Spleen (tissue), 11 donors: ENCODE results near the gene SELENOO. TPM values are rescaled to one million over a fixed set of nuclear protein-coding genes. Genes with fewer than 3 reads are reported as not detected.

Source experiments
- DNase-seq: peaks from one replicate; pipeline ENCODE4 v3.0.0-alpha.2; 2020
- H3K27ac ChIP-seq, 8 donors: fragments of 200-600 bp; sonication (generic) in 7 of 8; 1 replicate in 4 of 8; 2 replicates in 4 of 8; pipeline versions ENCODE4 v1.5.0 to v1.8.0; 2016 to 2021; ENCODE audit warnings: inconsistent platforms in 4 of 8, mild to moderate bottlenecking in 4 of 8, moderate library complexity in 1 of 8
- H3K27me3 ChIP-seq, 7 donors: fragments of 200-600 bp; sonication (generic) in 6 of 7; replicated peaks in 1 of 7; 1 replicate in 4 of 7; 2 replicates in 3 of 7; pipeline versions ENCODE4 v1.5.0 to v1.8.0; 2016 to 2021; ENCODE audit warnings: inconsistent platforms in 3 of 7, mild to moderate bottlenecking in 1 of 7
- H3K36me3 ChIP-seq, 6 donors: fragments of 200-600 bp; sonication (generic) in 5 of 6; 1 replicate in 4 of 6; 2 replicates in 2 of 6; pipeline versions ENCODE4 v1.5.0 to v1.8.0; 2016 to 2021; ENCODE audit warnings: inconsistent platforms in 2 of 6
- H3K4me1 ChIP-seq, 6 donors: fragments of 200-600 bp; sonication (generic) in 5 of 6; 1 replicate in 3 of 6; 2 replicates in 3 of 6; pipeline versions ENCODE4 v1.5.0 to v1.8.0; 2016 to 2021; ENCODE audit warnings: inconsistent platforms in 3 of 6
- H3K4me3 ChIP-seq, 8 donors: fragments of 200-600 bp; sonication (generic) in 7 of 8; 1 replicate in 4 of 8; 2 replicates in 4 of 8; pipeline versions ENCODE4 v1.5.0 to v1.8.0; 2016 to 2021; ENCODE audit warnings: inconsistent platforms in 4 of 8, mild to moderate bottlenecking in 4 of 8, moderate library complexity in 2 of 8
- H3K9me3 ChIP-seq, 8 donors: fragments of 200-600 bp; sonication (generic) in 7 of 8; 1 replicate in 4 of 8; 2 replicates in 4 of 8; pipeline versions ENCODE4 v1.5.0 to v1.8.0; 2016 to 2021; ENCODE audit warnings: inconsistent platforms in 4 of 8
- CTCF ChIP-seq, 11 experiments: fragments of 200-600 bp in 7 of 11; fragments of 450-650 bp in 4 of 11; sonication (generic) in 4 of 11; IDR thresholded peaks in 8 of 11; conservative IDR thresholded peaks in 3 of 11; 1 replicate in 7 of 11; 2 replicates in 4 of 11; pipeline versions ENCODE4 v1.4.0 to v1.8.0; 2016 to 2021; ENCODE audit warnings: antibody characterized with exemption in 11 of 11, inconsistent platforms in 4 of 11, mild to moderate bottlenecking in 1 of 11
- POLR2A ChIP-seq, 3 donors: fragments of 450-650 bp; IDR thresholded peaks; one replicate each; pipeline ENCODE4 v1.5.1; 2017; ENCODE audit warnings: antibody characterized with exemption in 3 of 3, mild to moderate bottlenecking in 1 of 3
- POLR2AphosphoS5 ChIP-seq, 3 donors: sonication (generic); formaldehyde crosslinking; IDR thresholded peaks; one replicate each; pipeline ENCODE4 v1.5.1; 2017; ENCODE audit warnings: antibody characterized with exemption in 3 of 3
- WGBS, 5 donors: extraction: QIAGEN DNeasy Blood & Tissue Kit in 3 of 5; methylation state at CpG; one replicate each; pipeline versions ENCODE4 v1.1.5 to v1.1.7; 2013 to 2018; 5-methylcytosine and 5-hydroxymethylcytosine counted together
- intact Hi-C: fragments of 100-400 bp; cut with DNase I; formaldehyde crosslinking; loops from one replicate; pipeline ENCODE4 v1.15.0; 2023; ENCODE audit warnings: low total_unique reads
- polyA plus RNA-seq, 3 donors: library from polyadenylated mRNA; stranded (reverse); fragments of 200-250 nt; gene quantifications; one replicate each; pipeline ENCODE4 v1.2.1, GENCODE V29; 2013
- total RNA-seq, 7 donors: library from RNA; depleted of rRNA in 3 of 7; stranded (reverse); fragments of >200 nt in 3 of 7; fragmentation: NEBNext Ultra II Directional in 4 of 7; extraction: Animal tissue kit (Norgen Biotek cat#: 25700) in 4 of 7; gene quantifications; one replicate each; pipeline versions ENCODE4 v1.1.0 to v1.2.1, GENCODE V29; 2016 to 2021
- donor health status: healthy with polysubstance abuse.
- donor health status: DM: no; HTN: no; CAD: no; lungs with moderate emphysema.
- donor health status: DM: no; HTN: no; CAD: no.
- donor health status: Bipolar disorder and iron deficiency.
- donor health status: healthy.
- donor health status: DM: no; HTN: no; CAD: no.
- donor health status: DM: yes; HTN: yes; CAD: no.

Gene SELENOO
- total and polyA plus RNA-seq, 10 donors: 25.4 to 70.8 (median 29.5) TPM

- H3K27ac ChIP-seq: peak overlapping the region; percentile 85 to 99 (median 96)
- H3K4me3 ChIP-seq: peak overlapping the region; percentile 20 to 68 (median 42)
- peaks cover 0 to 26% (median 19%) of the 10 kb centered on the region in 6 donors for H3K36me3 ChIP-seq
- peak; percentile 99 for DNase-seq
- intact Hi-C loops: no loop called here
- peaks cover 60 to 95% (median 92%) of the 10 kb centered on the region in 6 donors for H3K4me1 ChIP-seq
- no peaks in the 10 kb centered on the region for H3K27me3 ChIP-seq
- 0 to 3% (median 1%) methylated on average over 11 to 43 of the region's 43 CpGs for WGBS, 5 donors
- H3K9me3 ChIP-seq: no peaks in the 10 kb centered on the region
- no peak for TF ChIP-seq POLR2A (IDR thresholded peaks at IDR 0.05)
- TF ChIP-seq CTCF (IDR thresholded peaks at IDR 0.05 in 8 of 11, conservative IDR thresholded peaks at IDR 0.05 in 3 of 11): peak in 10 of 11 experiments; percentile 18 to 71 (median 48)
- peak; percentile 87 to 92 (median 90) for TF ChIP-seq POLR2AphosphoS5 (IDR thresholded peaks at IDR 0.05)
These were observed 10.4 kb upstream of the SELENOO start for GRCh38 chr22:50190182-50190940.

GRCh38 chr22:50190941-50191741 lies 9.7 kb upstream of the SELENOO start:
- Histone ChIP-seq H3K27me3 (no peaks in the 10 kb centered on the region), H3K4me3 (peak overlapping the region; percentile 20 to 68 (median 42)), H3K9me3 (no peaks in the 10 kb centered on the region), H3K4me1 (peaks cover 60 to 100% (median 92%) of the 10 kb centered on the region in 6 donors), H3K36me3 (peaks cover 0 to 34% (median 25%) of the 10 kb centered on the region in 6 donors), H3K27ac (peak overlapping the region; percentile 85 to 99 (median 96))
- TF ChIP-seq POLR2A (IDR thresholded peaks at IDR 0.05) (peak in 1 of 3 donors; percentile 20), CTCF (IDR thresholded peaks at IDR 0.05 in 8 of 11, conservative IDR thresholded peaks at IDR 0.05 in 3 of 11) (no peak), POLR2AphosphoS5 (IDR thresholded peaks at IDR 0.05) (peak in 2 of 3 donors; percentile 76 to 91)
- intact Hi-C loops: no loop called here
- WGBS, 5 donors: 19 to 46% (median 25%) methylated on average over 13 to 18 of the region's 18 CpGs
- peak; percentile 94 for DNase-seq

GRCh38 chr22:50192436-50193204 lies 8.2 kb upstream of the SELENOO start:
- no peaks in the 10 kb centered on the region for H3K27me3 ChIP-seq
- peaks cover 49 to 90% (median 77%) of the 10 kb centered on the region in 6 donors for H3K4me1 ChIP-seq
- H3K36me3 ChIP-seq: peaks cover 0 to 48% (median 37%) of the 10 kb centered on the region in 6 donors
- DNase-seq: peak; percentile 89
- intact Hi-C loops: no loop called here
- 41 to 66% (median 47%) methylated on average over 23 to 25 of the region's 25 CpGs for WGBS, 5 donors
- peak overlapping the region; percentile 85 to 99 (median 96) for H3K27ac ChIP-seq
- peak overlapping the region in 5 of 8 donors; percentile 15 to 68 (median 40) for H3K4me3 ChIP-seq
- no peak for TF ChIP-seq POLR2A (IDR thresholded peaks at IDR 0.05)
- no peak for TF ChIP-seq CTCF (IDR thresholded peaks at IDR 0.05 in 8 of 11, conservative IDR thresholded peaks at IDR 0.05 in 3 of 11)
- TF ChIP-seq POLR2AphosphoS5 (IDR thresholded peaks at IDR 0.05): peak; percentile 54 to 78 (median 57)
- H3K9me3 ChIP-seq: no peaks in the 10 kb centered on the region
